ENCODE data around the gene KDF1.

DNA sequence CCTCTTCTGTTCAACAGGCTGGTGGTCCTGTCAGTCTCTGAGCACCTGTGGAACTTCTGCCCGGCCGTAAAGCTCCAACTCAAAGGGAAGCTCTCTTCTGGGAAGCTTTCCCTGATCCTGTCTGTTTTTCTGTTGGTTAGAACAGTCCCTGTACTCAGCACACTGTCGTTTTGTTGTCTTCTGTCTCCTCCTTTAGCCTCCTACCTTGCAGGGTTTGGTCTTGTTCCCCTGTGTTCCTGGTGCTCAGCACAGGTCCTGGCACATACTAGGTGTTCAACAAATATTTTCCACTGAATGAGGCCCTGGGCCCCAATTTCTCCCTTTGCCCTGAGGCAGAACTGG lies 328 bp upstream of the KDF1 start:
- TF ChIP-seq, protein P1, sequence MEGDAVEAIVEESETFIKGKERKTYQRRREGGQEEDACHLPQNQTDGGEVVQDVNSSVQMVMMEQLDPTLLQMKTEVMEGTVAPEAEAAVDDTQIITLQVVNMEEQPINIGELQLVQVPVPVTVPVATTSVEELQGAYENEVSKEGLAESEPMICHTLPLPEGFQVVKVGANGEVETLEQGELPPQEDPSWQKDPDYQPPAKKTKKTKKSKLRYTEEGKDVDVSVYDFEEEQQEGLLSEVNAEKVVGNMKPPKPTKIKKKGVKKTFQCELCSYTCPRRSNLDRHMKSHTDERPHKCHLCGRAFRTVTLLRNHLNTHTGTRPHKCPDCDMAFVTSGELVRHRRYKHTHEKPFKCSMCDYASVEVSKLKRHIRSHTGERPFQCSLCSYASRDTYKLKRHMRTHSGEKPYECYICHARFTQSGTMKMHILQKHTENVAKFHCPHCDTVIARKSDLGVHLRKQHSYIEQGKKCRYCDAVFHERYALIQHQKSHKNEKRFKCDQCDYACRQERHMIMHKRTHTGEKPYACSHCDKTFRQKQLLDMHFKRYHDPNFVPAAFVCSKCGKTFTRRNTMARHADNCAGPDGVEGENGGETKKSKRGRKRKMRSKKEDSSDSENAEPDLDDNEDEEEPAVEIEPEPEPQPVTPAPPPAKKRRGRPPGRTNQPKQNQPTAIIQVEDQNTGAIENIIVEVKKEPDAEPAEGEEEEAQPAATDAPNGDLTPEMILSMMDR (IDR thresholded peaks at IDR 0.05): no peak
- no peak for TF ChIP-seq POLR2A (IDR thresholded peaks at IDR 0.05)

Data from right lobe of liver (tissue), 4 donors.